Caki2 (cell line): ENCODE measurements around the gene ATOH7. TPM values are rescaled to one million over a fixed set of nuclear protein-coding genes. Genes with fewer than 3 reads are reported as not detected.
A peak's percentile ranks its signal among the peaks of the same experiment; 100 is the strongest.

Experiments
- DNase-seq: peaks from one replicate; pipeline ENCODE4 v3.0.0-alpha.2; 2015; ENCODE audit warnings: low read depth
- in situ Hi-C: cut with HindIII; loops from 2 replicates; pipeline ENCODE4 v1.10.0; 2016; ENCODE audit warnings: low sequenced_read_pairs, low pct_unique_long_range_greater_than_20kb, mixed read lengths
- total RNA-seq: library from RNA; depleted of rRNA; stranded (reverse); fragments of >200 nt; shearing (Covaris generic); gene quantifications from 2 replicates; pipeline ENCODE4 v1.2.3, GENCODE V29; 2014; ENCODE audit warnings: low replicate concordance

Gene ATOH7
- total RNA-seq, 1 experiment from 2014 or later = not detected

- in situ Hi-C loops = no loop called here
- DNase-seq = no peak
Observed at GRCh38 chr10:68239596-68240150, 7.8 kb upstream of the ATOH7 start.

GRCh38 chr10:68239069-68239468 is 7.2 kb upstream of the ATOH7 start:
- in situ Hi-C loops = no loop called here
- no peak for DNase-seq

GRCh38 chr10:68238371-68238770 is 6.5 kb upstream of the ATOH7 start:
- in situ Hi-C loops = no loop called here
- no peak for DNase-seq

DNA sequence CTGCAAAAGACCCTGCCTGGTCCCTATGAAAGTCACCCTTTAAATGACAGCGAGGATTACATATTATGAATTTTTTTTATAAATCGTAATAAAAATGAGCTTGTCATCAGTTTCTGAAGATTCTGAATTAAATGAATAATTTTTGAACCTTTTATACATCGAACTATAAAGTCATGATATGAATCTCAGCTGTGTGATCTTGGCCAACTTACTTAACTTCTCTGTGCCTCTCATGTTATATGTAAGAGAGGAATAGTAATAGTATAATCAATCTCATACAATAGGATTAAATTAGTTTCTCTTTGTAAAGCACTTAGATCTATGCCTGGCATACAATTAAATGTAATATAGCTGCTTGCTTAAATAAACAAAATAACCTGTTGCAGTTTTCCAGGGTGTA is 5.3 kb upstream of the ATOH7 start:
- no peak for DNase-seq
- in situ Hi-C loops = no loop called here

DNA sequence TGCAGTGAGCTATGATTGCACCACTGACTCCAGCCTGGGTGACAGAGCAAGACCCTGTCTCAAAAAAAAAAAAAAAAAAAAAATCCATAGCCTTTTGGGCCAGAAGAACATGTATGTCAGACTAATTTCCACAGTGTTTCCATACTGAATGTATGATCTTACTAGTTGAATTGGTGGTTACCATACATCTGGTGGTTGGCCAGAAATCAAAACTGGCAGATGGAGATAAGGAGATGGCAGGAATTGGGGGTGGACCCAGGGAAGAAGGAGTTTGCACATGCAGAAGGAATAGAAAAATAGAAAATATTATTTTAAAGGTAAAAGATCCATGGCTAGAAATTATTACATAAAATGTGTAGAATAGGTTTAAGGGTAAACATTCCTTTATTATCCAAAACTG is 3.7 kb upstream of the ATOH7 start:
- DNase-seq = no peak
- in situ Hi-C loops = no loop called here

GRCh38 chr10:68235111-68235510 is 3.2 kb upstream of the ATOH7 start:
- DNase-seq = no peak
- in situ Hi-C loops = no loop called here

- no peak for DNase-seq
- in situ Hi-C loops = no loop called here
Observed at GRCh38 chr10:68233046-68233445, 1.1 kb upstream of the ATOH7 start.

DNA sequence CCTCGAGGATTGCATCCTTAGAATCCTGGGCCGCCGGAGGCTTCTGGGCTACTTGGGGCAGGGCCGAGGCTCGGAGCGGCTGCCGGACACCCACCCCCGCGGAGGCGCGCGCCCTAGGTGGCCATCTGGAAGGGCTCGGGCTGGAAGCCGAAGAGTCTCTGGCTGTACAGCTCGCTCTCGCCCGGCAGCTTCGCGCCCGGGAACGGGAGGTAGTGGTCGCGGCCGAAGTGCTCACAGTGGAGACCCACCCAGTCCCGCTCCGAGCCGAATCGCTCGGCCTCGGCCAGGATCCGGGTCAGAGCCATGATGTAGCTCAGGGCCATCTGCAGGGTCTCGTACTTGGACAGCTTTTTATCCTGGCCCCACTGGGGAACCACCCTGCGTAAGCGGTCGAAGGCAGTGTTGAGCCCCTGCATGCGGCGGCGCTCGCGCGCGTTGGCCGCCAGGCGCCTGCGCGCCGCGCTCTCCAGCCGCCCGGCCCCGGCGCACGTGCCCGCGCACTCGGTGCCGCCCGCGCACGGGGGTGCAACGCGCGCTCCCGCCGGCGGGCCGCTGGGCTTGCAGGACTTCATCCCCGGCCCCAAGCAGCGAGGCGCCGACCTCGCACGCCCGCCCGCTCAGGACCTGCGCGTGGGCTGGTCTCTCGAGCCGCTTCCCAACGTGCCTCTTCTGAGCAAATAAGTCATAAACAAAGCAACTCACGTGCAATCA is 652 bp downstream of the ATOH7 start:
- DNase-seq = peak; percentile 71
- in situ Hi-C loops = no loop called here

GRCh38 chr10:68230268-68230667 is 1.6 kb downstream of the ATOH7 start:
- no peak for DNase-seq
- in situ Hi-C loops = no loop called here

DNA sequence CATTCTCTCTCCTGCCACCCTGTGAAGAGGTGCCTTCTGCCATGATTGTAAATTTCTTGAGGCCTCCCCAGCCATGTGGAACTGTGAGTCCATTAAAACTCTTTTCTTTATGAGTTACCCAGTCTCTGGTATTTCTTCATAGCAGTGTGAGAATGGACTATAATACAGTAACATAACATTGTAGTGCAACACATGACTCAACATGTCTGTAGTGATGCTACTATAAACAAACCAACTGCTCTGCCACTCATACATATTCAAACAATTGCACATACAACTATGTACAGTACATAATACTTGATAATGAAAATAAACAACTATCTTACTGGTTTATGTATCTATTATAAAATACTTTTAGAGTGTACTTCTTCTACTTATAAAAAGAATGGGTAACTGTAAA is 7.1 kb downstream of the ATOH7 start:
- in situ Hi-C loops = no loop called here
- DNase-seq = no peak

GRCh38 chr10:68223535-68224165 is 8.3 kb downstream of the ATOH7 start:
- no peak for DNase-seq
- in situ Hi-C loops = no loop called here

DNA sequence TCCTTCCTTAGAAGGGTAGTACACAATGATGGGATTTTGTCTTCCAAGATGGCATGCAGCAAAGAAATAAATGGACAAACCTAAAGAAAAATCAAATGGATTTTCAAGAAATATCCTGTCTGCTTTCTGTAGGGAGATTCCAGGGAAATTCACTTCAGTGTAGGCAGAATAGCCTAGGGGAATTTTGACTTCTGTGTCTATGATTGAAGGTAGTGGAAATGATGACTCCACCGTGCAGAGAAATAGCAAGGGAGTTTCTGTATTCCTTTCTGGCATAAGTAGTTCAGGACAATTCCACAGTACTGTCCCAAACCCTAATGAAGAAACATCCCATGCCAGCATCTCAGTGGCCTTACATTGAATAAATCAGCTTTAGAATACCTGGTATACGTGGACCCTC is 9.5 kb downstream of the ATOH7 start:
- DNase-seq = no peak
- in situ Hi-C loops = no loop called here

DNA sequence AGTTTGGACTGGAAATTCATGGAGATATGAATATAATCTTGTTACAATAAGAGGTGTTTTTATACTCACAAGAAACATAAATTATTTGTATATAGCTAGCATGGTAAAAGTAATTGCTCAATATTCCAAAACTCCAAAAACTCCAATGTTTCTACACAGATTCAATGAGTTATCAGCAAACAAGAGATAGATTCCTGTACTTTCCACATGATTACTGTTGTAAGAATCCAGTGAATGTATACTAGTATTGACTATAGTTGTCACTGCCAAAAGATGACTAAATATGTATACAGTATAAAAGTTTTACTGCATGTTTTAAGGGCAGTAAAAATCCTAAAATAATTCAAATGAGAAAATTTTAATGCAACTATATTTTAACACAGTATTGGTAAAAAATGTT is 10.7 kb downstream of the ATOH7 start:
- no peak for DNase-seq
- in situ Hi-C loops = no loop called here

- in situ Hi-C loops = no loop called here
- no peak for DNase-seq
Observed at GRCh38 chr10:68218786-68219185, 13.1 kb downstream of the ATOH7 start.

- in situ Hi-C loops = no loop called here
- peak; percentile 19 for DNase-seq
Observed at GRCh38 chr10:68212721-68213352, 19.1 kb downstream of the ATOH7 start.

DNA sequence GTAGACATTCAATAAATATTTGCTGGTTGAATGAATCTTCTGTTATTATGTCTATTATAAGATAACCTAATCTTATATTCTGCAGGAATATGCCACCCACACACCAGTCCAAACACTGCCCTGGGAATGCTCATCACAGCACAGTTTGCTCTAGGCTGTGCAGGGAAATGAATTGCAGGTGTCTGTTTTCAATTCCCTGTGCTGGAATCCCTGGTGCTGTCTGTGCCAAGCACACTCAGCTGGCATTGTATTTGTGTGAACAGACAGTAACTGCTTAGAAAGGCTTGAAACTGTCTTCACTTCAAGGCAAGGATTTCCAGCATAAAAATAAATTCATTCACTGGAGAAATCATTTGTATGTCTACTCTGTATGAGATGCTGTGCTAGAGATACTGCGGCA is 20.2 kb downstream of the ATOH7 start:
- in situ Hi-C loops = no loop called here

GRCh38 chr10:68208424-68209042 is 23.4 kb downstream of the ATOH7 start:
- peak; percentile 79 for DNase-seq
- in situ Hi-C loops = no loop called here

More for the DNA sequence above, 20.2 kb downstream of the ATOH7 start:
- no peak for DNase-seq

DNA sequence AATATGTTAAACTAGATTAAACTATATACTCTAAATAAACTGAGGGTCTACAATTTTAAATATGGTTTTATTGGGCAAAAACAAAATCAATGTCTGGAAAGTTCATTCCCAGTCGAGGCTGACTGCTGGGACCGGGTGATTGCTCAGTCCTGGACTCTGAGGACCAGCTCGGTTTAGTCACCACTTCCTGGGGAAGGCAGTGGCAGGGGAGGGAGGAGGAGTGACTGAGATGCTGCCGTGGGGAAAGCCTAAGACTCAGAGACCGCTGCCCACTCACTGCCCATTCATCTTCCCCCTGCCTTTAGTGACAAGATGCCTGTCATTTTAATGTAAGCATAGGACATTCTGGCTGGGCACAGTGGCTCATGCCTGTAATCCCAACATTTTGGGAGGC is 29.0 kb downstream of the ATOH7 start:
- in situ Hi-C loops = no loop called here
- DNase-seq = no peak

DNA sequence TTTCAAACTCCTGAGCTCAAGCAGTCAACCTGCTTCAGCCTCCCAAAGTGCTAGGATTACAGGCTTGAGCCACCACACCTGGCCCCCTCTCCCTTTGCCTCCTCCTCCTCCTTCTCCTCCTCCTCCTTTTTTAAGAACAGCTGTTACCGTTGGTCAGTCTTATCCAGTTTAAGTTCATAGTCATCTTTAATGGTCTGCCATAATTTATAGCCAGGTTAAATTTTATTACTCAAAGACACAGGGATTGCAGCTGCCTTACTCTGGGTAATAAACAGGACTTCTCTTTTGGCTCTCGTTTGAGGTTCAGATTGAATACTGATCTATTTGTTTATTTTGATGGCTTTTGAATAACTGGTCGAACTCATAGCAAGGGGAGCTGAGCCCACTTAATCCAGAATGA is 35.2 kb downstream of the ATOH7 start:
- in situ Hi-C loops = no loop called here
- no peak for DNase-seq
